Fibroblast of the aortic adventitia (primary cell): ENCODE measurements around the gene CAMK1D. TPM values are rescaled to one million over a fixed set of nuclear protein-coding genes. Genes with fewer than 3 reads are reported as not detected.

Experiments
- DNase-seq: peaks from one replicate; pipeline ENCODE4 v3.0.0-alpha.2; 2010; ENCODE audit warnings: low read depth
- H3K4me3 ChIP-seq: 2 replicates; pipeline ENCODE4 v1.5.1; 2011; ENCODE audit warnings: low read depth, mild to moderate bottlenecking, control low read depth, low read length, moderate library complexity
- CTCF ChIP-seq: IDR thresholded peaks from 2 replicates; pipeline ENCODE4 v1.5.1; 2011; ENCODE audit warnings: mild to moderate bottlenecking, low read length, control low read depth, inconsistent platforms; ENCODE audit not compliant: insufficient read depth
- total RNA-seq: library from RNA; depleted of rRNA; stranded (reverse); fragments of >200 nt; gene quantifications from 2 replicates; pipeline ENCODE4 v1.2.3, GENCODE V29; 2012; ENCODE audit warnings: low replicate concordance

Gene CAMK1D
- total RNA-seq, 1 donor: 9.8 TPM

- DNase-seq: no peak
- H3K4me3 ChIP-seq: no peak overlapping the region
- no peak for TF ChIP-seq CTCF
These were observed 72.8 kb downstream of the CAMK1D start for GRCh38 chr10:12422189-12422588.

- no peak for DNase-seq
- no peak overlapping the region for H3K4me3 ChIP-seq
- TF ChIP-seq CTCF: no peak
These were observed 74.5 kb downstream of the CAMK1D start for GRCh38 chr10:12423896-12424295.

- H3K4me3 ChIP-seq: no peak overlapping the region
- TF ChIP-seq CTCF: no peak
- no peak for DNase-seq
These were observed 77.9 kb downstream of the CAMK1D start for GRCh38 chr10:12427276-12427675.

- H3K4me3 ChIP-seq: no peak overlapping the region
- no peak for DNase-seq
- TF ChIP-seq CTCF: no peak
These were observed 79.2 kb downstream of the CAMK1D start for GRCh38 chr10:12428447-12429135.

- no peak for DNase-seq
- H3K4me3 ChIP-seq: no peak overlapping the region
- TF ChIP-seq CTCF: no peak
These were observed 81.1 kb downstream of the CAMK1D start for GRCh38 chr10:12430406-12430982.

GRCh38 chr10:12431151-12432101, 82.1 kb downstream of the CAMK1D start:
- H3K4me3 ChIP-seq: no peak overlapping the region
- TF ChIP-seq CTCF: no peak
- DNase-seq: no peak
